Measurements from ENCODE around the gene RNF220.

Gene RNF220

GRCh38 chr1:44565259-44565750 is 160.2 kb downstream of the RNF220 start:
- Histone ChIP-seq H3K36me3 (ENCODE audit: control insufficient read depth in 2 of 2, insufficient read depth in 1 of 2, low read length in 2 of 2) (no peaks in the 10 kb centered on the region), H3K4me1 (ENCODE audit: control insufficient read depth, insufficient read depth, low read length) (no peaks in the 10 kb centered on the region), H3K4me3 (ENCODE audit: low read depth, low read length) (no peak overlapping the region), H3K9me3 (ENCODE audit: control insufficient read depth, insufficient read depth, low read depth, low read length) (no peaks in the 10 kb centered on the region), H3K27ac (ENCODE audit: extremely low read depth, low read depth, low read length) (no peak overlapping the region)
- ChIA-PET CTCF (no interaction called here), POLR2A (no interaction called here)
- TF ChIP-seq ZNF600 (tag by site-specific recombination; IDR thresholded peaks at IDR 0.05) (no peak), KLF8 (tag by site-specific recombination; IDR thresholded peaks at IDR 0.05) (no peak), ZXDB (tag by site-specific recombination; IDR thresholded peaks at IDR 0.05) (no peak), BCL6B (tag by site-specific recombination; IDR thresholded peaks at IDR 0.05) (no peak), ZNF585B (tag by site-specific recombination; IDR thresholded peaks at IDR 0.05) (no peak), ATF2 (tag by site-specific recombination; IDR thresholded peaks at IDR 0.05; ENCODE audit: low read depth) (no peak), ZNF132 (tag by site-specific recombination; IDR thresholded peaks at IDR 0.05; ENCODE audit: borderline replicate concordance) (no peak)

GRCh38 chr1:44565833-44566232 is 160.8 kb downstream of the RNF220 start:
- POLR2A ChIA-PET, result no interaction called here
- no peak overlapping the region for H3K27ac ChIP-seq (ENCODE audit: extremely low read depth, low read depth, low read length)
- H3K4me3 ChIP-seq (ENCODE audit: low read depth, low read length), result no peak overlapping the region
- no peaks in the 10 kb centered on the region for H3K4me1 ChIP-seq (ENCODE audit: control insufficient read depth, insufficient read depth, low read length)
- CTCF ChIA-PET, result interaction anchor here (0.5 kb wide), 1 partner anchor 467 kb away, joined by 3 read pairs; no protein-coding TSS in a partner anchor
- TF ChIP-seq ZBTB6 (tag by site-specific recombination; IDR thresholded peaks at IDR 0.05), result no peak
- TF ChIP-seq INSM2 (tag by site-specific recombination; IDR thresholded peaks at IDR 0.05), result no peak
- no peak for TF ChIP-seq ZNF777 (tag by site-specific recombination; IDR thresholded peaks at IDR 0.05; ENCODE audit: borderline replicate concordance)
- no peak for TF ChIP-seq ZNF280C (tag by site-specific recombination; IDR thresholded peaks at IDR 0.05)
- TF ChIP-seq TCF7L2 (IDR thresholded peaks at IDR 0.05; ENCODE audit: borderline replicate concordance, low read depth, low read length), result no peak
- no peak for TF ChIP-seq ZNF585B (tag by site-specific recombination; IDR thresholded peaks at IDR 0.05)
- TF ChIP-seq KLF17 (tag by site-specific recombination; IDR thresholded peaks at IDR 0.05), result no peak
- TF ChIP-seq ZNF155 (tag by site-specific recombination; IDR thresholded peaks at IDR 0.05), result no peak
- no peaks in the 10 kb centered on the region for H3K9me3 ChIP-seq (ENCODE audit: control insufficient read depth, insufficient read depth, low read depth, low read length)
- no peaks in the 10 kb centered on the region for H3K36me3 ChIP-seq (ENCODE audit: control insufficient read depth in 2 of 2, insufficient read depth in 1 of 2, low read length in 2 of 2)
